A673 (cell line): ENCODE results near the gene C3orf22. TPM values are rescaled to one million over a fixed set of nuclear protein-coding genes. Genes with fewer than 3 reads are reported as not detected.

ENCODE experiments used
- BruUV-seq: library from RNA; stranded (reverse); fragments of 400-500 nt; replicated peaks from 2 replicates; lab custom pipeline; 2021; lab: Mats Ljungman, UMichigan
- CTCF ChIA-PET: fragments of 300-600 bp; sonication (Branson Sonifier 250); formaldehyde crosslinking; loops from one replicate; lab custom pipeline; 2022; ENCODE audit warnings: antibody characterized with exemption; lab: Charles Lee
- POLR2A ChIA-PET: fragments of 300-600 bp; sonication (Branson Sonifier 250); formaldehyde crosslinking; loops from one replicate; lab custom pipeline; 2022; ENCODE audit warnings: antibody characterized with exemption; ENCODE audit not compliant: low non-redundant PET; lab: Charles Lee
- DNase-seq: peaks from one replicate; pipeline ENCODE4 v3.0.0-alpha.2; 2015; ENCODE audit warnings: low spot score
- H3K27ac ChIP-seq: fragments of 200-600 bp; sonication (generic); 2 replicates; pipeline ENCODE4 v1.5.1; 2016; ENCODE audit warnings: mixed run types, low read depth, mild to moderate bottlenecking, mixed read lengths, antibody characterized with exemption, low read length; ENCODE audit not compliant: poor library complexity, severe bottlenecking
- H3K27me3 ChIP-seq: fragments of 200-600 bp; sonication (generic); replicated peaks from 2 replicates; pipeline ENCODE4 v1.6.1; 2017; ENCODE audit warnings: mixed run types, low read depth, mild to moderate bottlenecking, mixed read lengths, antibody characterized with exemption, low read length; ENCODE audit not compliant: insufficient read depth, poor library complexity
- H3K36me3 ChIP-seq: fragments of 200-600 bp; sonication (generic); 2 replicates; pipeline ENCODE4 v1.6.1; 2016; ENCODE audit warnings: mixed run types, mild to moderate bottlenecking, mixed read lengths, antibody characterized with exemption, low read length; ENCODE audit not compliant: insufficient read depth, poor library complexity, severe bottlenecking
- H3K4me1 ChIP-seq: fragments of 200-600 bp; sonication (generic); 2 replicates; pipeline ENCODE4 v1.6.1; 2017; ENCODE audit warnings: mixed run types, mild to moderate bottlenecking, mixed read lengths, antibody characterized with exemption, low read length; ENCODE audit not compliant: insufficient read depth, poor library complexity, severe bottlenecking
- H3K4me3 ChIP-seq: fragments of 200-600 bp; sonication (generic); 2 replicates; pipeline ENCODE4 v1.5.1; 2016; ENCODE audit warnings: low read depth, mixed run types, mild to moderate bottlenecking, mixed read lengths, low read length; ENCODE audit not compliant: poor library complexity, severe bottlenecking
- H3K9me3 ChIP-seq: fragments of 200-600 bp; sonication (generic); 2 replicates; pipeline ENCODE4 v1.6.1; 2016; ENCODE audit warnings: mixed run types, low read depth, mild to moderate bottlenecking, mixed read lengths, antibody characterized with exemption, low read length; ENCODE audit not compliant: poor library complexity, severe bottlenecking
- EZH2 ChIP-seq: fragments of 200-600 bp; sonication (generic); IDR thresholded peaks from 2 replicates; pipeline ENCODE4 v1.6.1; 2017; ENCODE audit warnings: borderline replicate concordance, low read depth, mild to moderate bottlenecking, mixed read lengths, antibody characterized with exemption, low read length; ENCODE audit not compliant: poor library complexity, severe bottlenecking
- intact Hi-C: fragments of 100-400 bp; cut with micrococcal nuclease; formaldehyde crosslinking; loops from one replicate; pipeline ENCODE4 v1.10.0; 2022; ENCODE audit not compliant: unreplicated experiment
- total RNA-seq: library from RNA; stranded (reverse); gene quantifications from 2 replicates; pipeline ENCODE4 v1.2.3, GENCODE V29; 2021
- TF ChIP-seq, protein P1 (sequence below): fragments of 300-800, 200-600 bp; sonication (generic); conservative IDR thresholded peaks from 2 replicates; pipeline ENCODE4 v1.5.1; 2017; ENCODE audit warnings: low read depth, mild to moderate bottlenecking, antibody characterized with exemption, low read length, moderate library complexity, mixed read lengths

Gene C3orf22
- total RNA-seq, 1 experiment from 2014 or later, result not detected

DNA sequence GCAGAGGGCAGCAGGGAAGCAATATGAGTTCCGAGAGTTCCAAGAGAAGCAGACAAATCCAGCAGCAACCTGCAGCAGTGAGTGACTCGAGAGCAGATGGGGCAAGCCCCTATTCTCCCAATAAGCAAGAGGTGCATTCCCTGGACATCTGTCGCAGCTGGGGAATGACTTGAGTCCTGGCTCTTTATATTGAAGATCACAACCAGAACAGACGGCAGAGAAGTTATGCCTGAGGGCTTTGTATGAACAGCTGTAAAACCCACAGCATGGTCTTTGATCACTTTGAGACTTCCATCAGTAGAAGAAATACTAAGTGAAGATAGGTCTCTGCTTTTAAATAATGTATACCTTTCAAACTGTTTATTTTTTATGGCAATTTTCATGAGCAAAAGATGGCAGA, 23.6 kb upstream of the C3orf22 start:
- no TSS peak for BruUV-seq

DNA sequence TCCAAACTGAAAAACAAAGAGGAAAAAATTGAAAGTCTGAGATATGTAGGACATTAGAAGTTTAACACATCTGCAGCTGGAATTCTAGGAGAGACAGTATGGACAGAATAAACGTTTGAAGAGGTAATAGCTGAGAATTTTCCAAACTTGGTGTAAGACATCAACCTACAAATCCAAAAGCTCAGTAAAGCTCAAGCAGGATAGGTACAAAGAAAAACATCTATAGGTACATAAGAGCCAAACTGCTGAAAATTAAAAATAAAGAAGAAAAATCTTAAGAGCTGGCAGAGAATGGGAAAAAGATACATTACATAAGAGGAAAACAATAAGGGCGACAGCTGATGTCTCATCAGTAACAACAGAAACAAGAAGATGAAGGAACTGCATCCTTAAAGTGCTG, 22.8 kb upstream of the C3orf22 start:
- no peak for DNase-seq
- CTCF ChIA-PET, result no interaction called here
- H3K27me3 ChIP-seq, result peaks cover 21% of the 10 kb centered on the region
- no peaks in the 10 kb centered on the region for H3K36me3 ChIP-seq
- POLR2A ChIA-PET, result no interaction called here
- intact Hi-C loops, result no loop called here
- no peaks in the 10 kb centered on the region for H3K4me1 ChIP-seq
- H3K9me3 ChIP-seq, result no peaks in the 10 kb centered on the region
- TF ChIP-seq, protein P1, sequence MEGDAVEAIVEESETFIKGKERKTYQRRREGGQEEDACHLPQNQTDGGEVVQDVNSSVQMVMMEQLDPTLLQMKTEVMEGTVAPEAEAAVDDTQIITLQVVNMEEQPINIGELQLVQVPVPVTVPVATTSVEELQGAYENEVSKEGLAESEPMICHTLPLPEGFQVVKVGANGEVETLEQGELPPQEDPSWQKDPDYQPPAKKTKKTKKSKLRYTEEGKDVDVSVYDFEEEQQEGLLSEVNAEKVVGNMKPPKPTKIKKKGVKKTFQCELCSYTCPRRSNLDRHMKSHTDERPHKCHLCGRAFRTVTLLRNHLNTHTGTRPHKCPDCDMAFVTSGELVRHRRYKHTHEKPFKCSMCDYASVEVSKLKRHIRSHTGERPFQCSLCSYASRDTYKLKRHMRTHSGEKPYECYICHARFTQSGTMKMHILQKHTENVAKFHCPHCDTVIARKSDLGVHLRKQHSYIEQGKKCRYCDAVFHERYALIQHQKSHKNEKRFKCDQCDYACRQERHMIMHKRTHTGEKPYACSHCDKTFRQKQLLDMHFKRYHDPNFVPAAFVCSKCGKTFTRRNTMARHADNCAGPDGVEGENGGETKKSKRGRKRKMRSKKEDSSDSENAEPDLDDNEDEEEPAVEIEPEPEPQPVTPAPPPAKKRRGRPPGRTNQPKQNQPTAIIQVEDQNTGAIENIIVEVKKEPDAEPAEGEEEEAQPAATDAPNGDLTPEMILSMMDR, result no peak
- no peak for TF ChIP-seq EZH2
- no peak overlapping the region for H3K27ac ChIP-seq
- no peak overlapping the region for H3K4me3 ChIP-seq
- no TSS peak for BruUV-seq

More for the DNA sequence above, 23.6 kb upstream of the C3orf22 start:
- Histone ChIP-seq H3K27me3 (peaks cover 21% of the 10 kb centered on the region), H3K36me3 (no peaks in the 10 kb centered on the region), H3K27ac (no peak overlapping the region), H3K4me1 (no peaks in the 10 kb centered on the region), H3K9me3 (no peaks in the 10 kb centered on the region), H3K4me3 (no peak overlapping the region)
- DNase-seq, result no peak
- CTCF ChIA-PET, result no interaction called here
- POLR2A ChIA-PET, result no interaction called here
- intact Hi-C loops, result no loop called here
- TF ChIP-seq EZH2, result no peak
- TF ChIP-seq, protein P1, result no peak

DNA sequence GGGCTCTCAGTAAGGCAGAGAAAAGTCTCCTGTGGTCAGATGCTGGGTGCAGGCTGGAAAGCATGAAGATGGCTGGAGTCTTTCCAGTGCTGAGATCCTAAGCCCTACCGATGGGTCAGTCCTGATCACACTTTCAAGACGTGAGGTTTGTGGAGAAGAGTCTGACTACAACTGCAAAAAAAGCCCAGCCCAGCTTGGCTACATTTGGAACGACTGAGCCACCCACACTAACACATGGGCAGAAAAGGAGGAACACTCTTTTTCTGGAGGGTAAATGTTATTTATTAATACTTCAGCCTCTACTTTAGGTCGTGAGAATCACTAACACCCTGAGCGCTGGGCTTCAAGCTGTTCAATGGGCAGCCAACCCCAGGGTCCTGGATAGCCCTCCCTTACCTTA, 22.0 kb upstream of the C3orf22 start:
- no peak overlapping the region for H3K27ac ChIP-seq
- H3K4me3 ChIP-seq, result no peak overlapping the region
- H3K4me1 ChIP-seq, result no peaks in the 10 kb centered on the region
- intact Hi-C loops, result no loop called here
- H3K36me3 ChIP-seq, result no peaks in the 10 kb centered on the region
- DNase-seq, result no peak
- ChIA-PET POLR2A (no interaction called here), CTCF (no interaction called here)
- no peaks in the 10 kb centered on the region for H3K9me3 ChIP-seq
- no peak for TF ChIP-seq EZH2
- TF ChIP-seq, protein P1, result no peak
- peaks cover 21% of the 10 kb centered on the region for H3K27me3 ChIP-seq
- BruUV-seq, result no TSS peak
